PC-9 (cell line): ENCODE results near the gene CXorf66. TPM values are rescaled to one million over a fixed set of nuclear protein-coding genes. Genes with fewer than 3 reads are reported as not detected.
A peak's percentile ranks its signal among the peaks of the same experiment; 100 is the strongest.

Source experiments
- Bru-seq: library from RNA; stranded (reverse); fragments of 400-500 nt; gene quantifications from one replicate; lab custom pipeline; 2021; lab: Mats Ljungman, UMichigan
- BruChase-seq, 2 experiments: library from RNA; stranded (reverse); fragments of 400-500 nt; gene quantifications; one replicate each; lab custom pipeline; 2021; lab: Mats Ljungman, UMichigan
- BruUV-seq: library from RNA; stranded (reverse); fragments of 400-500 nt; replicated peaks from 2 replicates; lab custom pipeline; 2021; lab: Mats Ljungman, UMichigan
- CTCF ChIA-PET: fragments of 300-600 bp; sonication (Branson Sonifier 250); formaldehyde crosslinking; loops from one replicate; lab custom pipeline; 2022; ENCODE audit warnings: antibody characterized with exemption; lab: Charles Lee
- POLR2A ChIA-PET: fragments of 300-600 bp; sonication (Branson Sonifier 250); formaldehyde crosslinking; loops from one replicate; lab custom pipeline; 2022; ENCODE audit warnings: antibody characterized with exemption; ENCODE audit not compliant: unreplicated experiment; lab: Charles Lee
- DNase-seq, 2 experiments: peaks; one replicate each; pipeline versions ENCODE4 v3.0.0 to v3.0.0-alpha.2; 2015 to 2022; ENCODE audit warnings: mixed read lengths in 1 of 2
- H2AFZ ChIP-seq: fragments of 200-600 bp; sonication (generic); 2 replicates; pipeline ENCODE4 v1.8.1; 2017; ENCODE audit warnings: antibody characterized with exemption
- H3F3A ChIP-seq: fragments of 200-600 bp; sonication (generic); 2 replicates; pipeline ENCODE4 v1.8.1; 2017; ENCODE audit warnings: antibody characterized with exemption, mild to moderate bottlenecking, low read depth; ENCODE audit not compliant: insufficient read depth
- H3K27ac ChIP-seq: fragments of 200-600 bp; sonication (generic); 2 replicates; pipeline ENCODE4 v1.6.1; 2016; ENCODE audit warnings: mixed run types
- H3K27me3 ChIP-seq: fragments of 200-600 bp; sonication (generic); 2 replicates; pipeline ENCODE4 v1.6.1; 2016; ENCODE audit warnings: low read depth, mixed run types; ENCODE audit not compliant: insufficient read depth
- H3K36me3 ChIP-seq: fragments of 200-600 bp; sonication (generic); 2 replicates; pipeline ENCODE4 v1.6.1; 2016; ENCODE audit warnings: low read depth, mixed run types
- H3K4me1 ChIP-seq: fragments of 200-600 bp; sonication (generic); replicated peaks from 2 replicates; pipeline ENCODE4 v1.6.1; 2016; ENCODE audit warnings: mixed run types; ENCODE audit not compliant: insufficient read depth
- H3K4me2 ChIP-seq: fragments of 200-600 bp; sonication (generic); 2 replicates; pipeline ENCODE4 v1.6.1; 2017; ENCODE audit warnings: mixed run types
- H3K4me3 ChIP-seq: fragments of 200-600 bp; sonication (generic); 2 replicates; pipeline ENCODE4 v1.6.1; 2016; ENCODE audit warnings: mixed run types
- H3K79me2 ChIP-seq: fragments of 200-600 bp; sonication (generic); 2 replicates; pipeline ENCODE4 v1.6.1; 2017; ENCODE audit warnings: low read depth, mixed run types
- H3K9me2 ChIP-seq: fragments of 200-600 bp; sonication (generic); 2 replicates; pipeline ENCODE4 v1.8.1; 2017; ENCODE audit warnings: mild to moderate bottlenecking; ENCODE audit not compliant: insufficient read depth
- H3K9me3 ChIP-seq: fragments of 200-600 bp; sonication (generic); 2 replicates; pipeline ENCODE4 v1.8.1; 2016; ENCODE audit warnings: low read depth; ENCODE audit not compliant: insufficient read depth
- H4K20me1 ChIP-seq: fragments of 200-600 bp; sonication (generic); 2 replicates; pipeline ENCODE4 v1.8.1; 2017; ENCODE audit not compliant: insufficient read depth
- CTCF ChIP-seq: fragments of 200-600 bp; sonication (generic); conservative IDR thresholded peaks from 2 replicates; pipeline ENCODE4 v1.6.1; 2017; ENCODE audit warnings: mixed run types, antibody characterized with exemption, mild to moderate bottlenecking, moderate library complexity
- EZH2 ChIP-seq: fragments of 200-600 bp; sonication (generic); IDR thresholded peaks from 2 replicates; pipeline ENCODE4 v1.8.0; 2017; ENCODE audit warnings: antibody characterized with exemption, low read depth
- intact Hi-C: fragments of 100-400 bp; cut with micrococcal nuclease; formaldehyde crosslinking; loops from one replicate; pipeline ENCODE4 v1.10.0; 2022; ENCODE audit not compliant: unreplicated experiment
- long read RNA-seq: library from polyadenylated mRNA; stranded (forward); transcript quantifications from one replicate; pipeline ENCODE4 v2.0.0, GENCODE V29; 2022
- total RNA-seq: library from RNA; stranded (reverse); gene quantifications from 2 replicates; pipeline ENCODE4 v1.2.3, GENCODE V29; 2021

CXorf66 gene
- total RNA-seq (not detected in 2 replicates), Bru-seq, nascent RNA (not detected), BruChase-seq, experiment 1, labeled RNA remaining after a 2-hour chase (percentile 6 among the genes with signal in this experiment), BruChase-seq, experiment 2, labeled RNA remaining after a 6-hour chase (not detected)
- long read RNA-seq, result 0 reads

DNA sequence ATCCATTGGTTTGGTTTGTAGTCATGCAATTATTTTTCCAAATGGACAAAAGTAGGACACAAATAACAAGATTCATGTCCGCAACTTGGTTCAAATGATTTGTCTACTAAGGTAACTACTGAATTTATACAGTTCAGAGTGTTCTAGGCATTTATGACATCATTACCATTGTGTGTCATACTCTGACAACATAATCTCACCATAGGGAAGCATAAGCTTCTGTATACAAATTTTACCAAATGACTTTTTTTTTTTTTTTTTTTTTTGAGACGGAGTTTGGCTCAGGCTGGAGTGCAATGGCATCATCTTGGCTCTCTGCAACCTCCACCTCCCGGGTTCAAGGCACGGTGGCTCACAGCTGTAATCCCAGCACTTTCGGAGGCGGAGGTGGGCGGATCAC is at the start of gene CXorf66:
Gene CXorf66, minus strand, starts transcription at position 101 of the 400 bp plus-strand sequence. Its CDS starts 25 bp downstream, at position 76.
- CTCF ChIA-PET, result interaction anchor here (0.7 kb wide), 1 partner anchor 763 kb away, joined by 6 read pairs; no protein-coding TSS in a partner anchor
- H3K27ac ChIP-seq, result no peak within 1 kb of the TSS
- no peaks in the 10 kb centered on the region for H3K27me3 ChIP-seq
- H3K79me2 ChIP-seq, result no peaks in the 10 kb centered on the region
- H4K20me1 ChIP-seq, result no peaks in the 10 kb centered on the region
- H3K4me3 ChIP-seq, result no peak within 1 kb of the TSS
- no peaks in the 10 kb centered on the region for H3K9me3 ChIP-seq
- H2AFZ ChIP-seq, result no peak within 1 kb of the TSS
- intact Hi-C loops, result no loop called here
- no peak within 1 kb of the TSS for H3K4me2 ChIP-seq
- no peak for TF ChIP-seq CTCF
- TF ChIP-seq EZH2, result no peak
- H3K9me2 ChIP-seq, result no peaks in the 10 kb centered on the region
- H3K36me3 ChIP-seq, result no peaks in the 10 kb centered on the region
- POLR2A ChIA-PET, result no interaction called here
- no peaks in the 10 kb centered on the region for H3F3A ChIP-seq
- BruUV-seq, result no TSS peak
- H3K4me1 ChIP-seq, result no peaks in the 10 kb centered on the region
- DNase-seq, result no peak

DNA sequence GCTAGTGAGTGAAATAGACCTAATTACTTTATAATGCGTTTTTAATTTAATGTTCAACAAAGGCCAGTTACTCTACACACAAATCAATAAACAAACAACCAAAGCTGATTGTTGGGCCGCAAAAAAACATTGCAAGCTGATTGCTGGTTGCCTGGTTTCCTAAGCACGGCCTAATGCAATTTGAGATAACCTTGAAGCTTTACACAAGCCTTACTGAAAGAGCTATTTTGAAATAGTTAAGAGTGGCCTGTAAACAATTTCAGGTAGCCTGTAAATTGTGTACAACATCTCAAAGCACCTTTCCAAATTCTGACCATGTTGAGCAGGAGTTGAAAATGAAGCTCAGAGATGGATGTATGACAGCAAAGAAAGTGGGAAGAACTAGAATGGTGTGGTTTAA is 17.5 kb upstream of the CXorf66 start:
- H3K9me3 ChIP-seq, result no peaks in the 10 kb centered on the region
- H3K9me2 ChIP-seq, result no peaks in the 10 kb centered on the region
- BruUV-seq, result no TSS peak
- H3K27me3 ChIP-seq, result no peaks in the 10 kb centered on the region
- H3K27ac ChIP-seq, result no peak overlapping the region
- H3K4me3 ChIP-seq, result no peak overlapping the region
- intact Hi-C loops, result no loop called here
- TF ChIP-seq EZH2 (no peak), CTCF (no peak)
- no peaks in the 10 kb centered on the region for H3K36me3 ChIP-seq
- DNase-seq, result no peak
- no peaks in the 10 kb centered on the region for H3K4me1 ChIP-seq
- POLR2A ChIA-PET, result no interaction called here
- H2AFZ ChIP-seq, result no peak overlapping the region
- no peaks in the 10 kb centered on the region for H4K20me1 ChIP-seq
- no peaks in the 10 kb centered on the region for H3K79me2 ChIP-seq
- H3F3A ChIP-seq, result no peaks in the 10 kb centered on the region
- no peak overlapping the region for H3K4me2 ChIP-seq
- CTCF ChIA-PET, result no interaction called here

- no peak for DNase-seq
- Histone ChIP-seq H3K36me3 (no peaks in the 10 kb centered on the region), H3K9me3 (no peaks in the 10 kb centered on the region), H3K79me2 (no peaks in the 10 kb centered on the region), H3K4me3 (no peak overlapping the region), H3K4me1 (no peaks in the 10 kb centered on the region), H2AFZ (no peak overlapping the region), H3K27ac (no peak overlapping the region), H3F3A (no peaks in the 10 kb centered on the region), H4K20me1 (no peaks in the 10 kb centered on the region), H3K4me2 (no peak overlapping the region), H3K9me2 (no peaks in the 10 kb centered on the region), H3K27me3 (no peaks in the 10 kb centered on the region)
- BruUV-seq, result no TSS peak
- CTCF ChIA-PET, result no interaction called here
- intact Hi-C loops, result loop anchor here (5.0 kb wide), 1 partner anchor 1197 kb away; no protein-coding TSS in a partner anchor
- no peak for TF ChIP-seq CTCF
- POLR2A ChIA-PET, result no interaction called here
These were observed 9.2 kb upstream of the CXorf66 start for GRCh38 chrX:139974471-139974870.
